ENCODE data around the gene AHDC1.
A peak's percentile ranks its signal among the peaks of the same experiment; 100 is the strongest.

The AHDC1 gene

GRCh38 chr1:27598902-27599528, 4.9 kb downstream of the AHDC1 start:
- no peaks in the 10 kb centered on the region for H3K27me3 ChIP-seq (ENCODE audit: insufficient read depth, low read length, poor library complexity)
- no peaks in the 10 kb centered on the region for H3K9me3 ChIP-seq (ENCODE audit: insufficient read depth, low read length, severe bottlenecking)
- H3K4me3 ChIP-seq (ENCODE audit: low read depth in 1 of 2, low read length in 2 of 2): peak overlapping the region in 1 of 2 experiments; percentile 46; a peak in 2 of 4 replicates
- no peak for TF ChIP-seq EZH2 (IDR thresholded peaks at IDR 0.05; ENCODE audit: borderline replicate concordance, low read depth, low read length, severe bottlenecking)
- TF ChIP-seq, protein P1, sequence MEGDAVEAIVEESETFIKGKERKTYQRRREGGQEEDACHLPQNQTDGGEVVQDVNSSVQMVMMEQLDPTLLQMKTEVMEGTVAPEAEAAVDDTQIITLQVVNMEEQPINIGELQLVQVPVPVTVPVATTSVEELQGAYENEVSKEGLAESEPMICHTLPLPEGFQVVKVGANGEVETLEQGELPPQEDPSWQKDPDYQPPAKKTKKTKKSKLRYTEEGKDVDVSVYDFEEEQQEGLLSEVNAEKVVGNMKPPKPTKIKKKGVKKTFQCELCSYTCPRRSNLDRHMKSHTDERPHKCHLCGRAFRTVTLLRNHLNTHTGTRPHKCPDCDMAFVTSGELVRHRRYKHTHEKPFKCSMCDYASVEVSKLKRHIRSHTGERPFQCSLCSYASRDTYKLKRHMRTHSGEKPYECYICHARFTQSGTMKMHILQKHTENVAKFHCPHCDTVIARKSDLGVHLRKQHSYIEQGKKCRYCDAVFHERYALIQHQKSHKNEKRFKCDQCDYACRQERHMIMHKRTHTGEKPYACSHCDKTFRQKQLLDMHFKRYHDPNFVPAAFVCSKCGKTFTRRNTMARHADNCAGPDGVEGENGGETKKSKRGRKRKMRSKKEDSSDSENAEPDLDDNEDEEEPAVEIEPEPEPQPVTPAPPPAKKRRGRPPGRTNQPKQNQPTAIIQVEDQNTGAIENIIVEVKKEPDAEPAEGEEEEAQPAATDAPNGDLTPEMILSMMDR (IDR thresholded peaks at IDR 0.05; ENCODE audit: borderline replicate concordance, extremely low read depth, low read length, poor library complexity, severe bottlenecking): no peak
- peaks cover 99% of the 10 kb centered on the region for H3K79me2 ChIP-seq (ENCODE audit: insufficient read depth, low read length)
- no peak overlapping the region for H2AFZ ChIP-seq (ENCODE audit: low read depth, low read length)
- ATAC-seq (ENCODE audit: insufficient read depth, low read depth) (peak; percentile 64), DNase-seq (peak; percentile 93)
- peak overlapping the region; percentile 91 for H3K9ac ChIP-seq (ENCODE audit: low read depth, low read length)
- peak overlapping the region; percentile 64 for H3K4me2 ChIP-seq (ENCODE audit: insufficient read depth, low read length)
- peaks cover 72% of the 10 kb centered on the region for H3K4me1 ChIP-seq (ENCODE audit: insufficient read depth, low read length)
- peaks cover 84% of the 10 kb centered on the region for H4K20me1 ChIP-seq (ENCODE audit: insufficient read depth, low read length)
- H3K36me3 ChIP-seq (ENCODE audit: insufficient read depth, low read length): peaks cover 30% of the 10 kb centered on the region
- H3K27ac ChIP-seq (ENCODE audit: low read length): peak overlapping the region; percentile 76

DNA sequence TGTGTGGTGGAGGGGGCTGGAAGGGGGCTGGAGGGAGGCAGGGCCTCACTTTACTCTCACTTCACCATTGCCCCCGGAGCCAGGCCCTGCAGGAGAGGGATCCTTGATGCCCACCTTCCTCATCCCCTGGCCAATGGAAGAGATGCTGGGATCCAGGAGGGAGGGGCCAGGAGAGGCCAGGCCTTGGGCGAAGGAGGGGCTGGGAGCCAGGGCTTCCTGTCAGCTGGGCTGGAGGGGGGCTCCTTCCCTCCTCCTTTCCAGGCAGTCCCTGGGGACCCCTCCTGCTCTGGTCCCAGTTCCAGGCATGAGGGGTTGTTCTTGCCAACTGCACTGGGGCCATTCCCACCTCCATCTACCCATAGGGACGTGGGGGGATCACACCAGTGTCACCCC, 5.7 kb downstream of the AHDC1 start:
- Histone ChIP-seq H3K4me2 (ENCODE audit: insufficient read depth, low read length) (peak overlapping the region; percentile 64), H3K4me1 (ENCODE audit: insufficient read depth, low read length) (peaks cover 72% of the 10 kb centered on the region)
- peak; percentile 50 for DNase-seq

DNA sequence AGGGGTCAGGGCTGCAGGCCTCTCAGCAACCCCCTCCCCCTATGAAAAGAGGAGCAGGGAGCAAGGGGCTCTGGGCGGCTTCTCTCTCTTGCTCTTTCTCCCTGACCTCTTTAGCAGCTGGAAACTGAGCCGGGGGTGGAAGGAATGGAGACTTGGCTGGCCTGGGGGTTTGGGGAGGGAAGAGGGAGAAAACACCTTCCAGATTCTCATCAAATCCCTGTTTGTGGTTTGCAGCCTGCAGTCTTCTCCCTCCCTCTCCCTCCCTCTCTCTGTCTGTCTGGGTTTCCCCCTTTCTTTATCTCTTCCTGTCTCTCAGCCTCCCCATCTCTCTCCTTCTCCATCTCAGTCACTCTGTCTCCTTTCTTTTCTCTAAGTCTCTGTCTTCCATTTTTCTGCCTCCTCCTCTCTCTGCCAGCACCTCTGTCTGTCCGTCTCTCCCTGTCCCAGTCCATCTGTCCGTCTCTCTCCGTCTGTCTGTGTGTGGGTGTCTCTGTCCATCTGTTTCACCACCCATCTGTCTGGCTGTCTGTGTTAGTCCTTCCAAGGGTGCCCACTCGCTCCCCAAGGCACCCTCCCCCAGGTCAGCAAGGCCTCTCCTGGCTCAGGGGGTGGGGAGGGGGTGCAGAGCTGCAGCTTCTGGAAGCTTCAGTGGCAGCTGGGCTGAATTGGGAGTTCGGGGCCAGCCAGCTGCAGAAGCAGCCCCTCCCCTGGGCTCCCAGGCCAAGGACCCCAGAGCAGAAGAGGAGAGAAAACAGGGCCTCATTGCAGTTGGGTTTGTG, 6.2 kb downstream of the AHDC1 start:
- H3K9me3 ChIP-seq (ENCODE audit: insufficient read depth, low read length, severe bottlenecking): no peaks in the 10 kb centered on the region
- no peak overlapping the region; a peak in 1 of 4 replicates for H3K4me3 ChIP-seq (ENCODE audit: low read depth in 1 of 2, low read length in 2 of 2)
- H2AFZ ChIP-seq (ENCODE audit: low read depth, low read length): no peak overlapping the region
- no peaks in the 10 kb centered on the region for H3K27me3 ChIP-seq (ENCODE audit: insufficient read depth, low read length, poor library complexity)
- peaks cover 100% of the 10 kb centered on the region for H3K79me2 ChIP-seq (ENCODE audit: insufficient read depth, low read length)
- TF ChIP-seq, protein P1 (IDR thresholded peaks at IDR 0.05; ENCODE audit: borderline replicate concordance, extremely low read depth, low read length, poor library complexity, severe bottlenecking): no peak
- TF ChIP-seq EZH2 (IDR thresholded peaks at IDR 0.05; ENCODE audit: borderline replicate concordance, low read depth, low read length, severe bottlenecking): no peak
- ATAC-seq (ENCODE audit: insufficient read depth, low read depth) (no peak), DNase-seq (no peak)
- peak overlapping the region; percentile 64 for H3K4me2 ChIP-seq (ENCODE audit: insufficient read depth, low read length)
- H3K4me1 ChIP-seq (ENCODE audit: insufficient read depth, low read length): peaks cover 71% of the 10 kb centered on the region
- peak overlapping the region; percentile 59 for H3K27ac ChIP-seq (ENCODE audit: low read length)
- peak overlapping the region; percentile 91 for H3K9ac ChIP-seq (ENCODE audit: low read depth, low read length)
- peaks cover 95% of the 10 kb centered on the region for H4K20me1 ChIP-seq (ENCODE audit: insufficient read depth, low read length)
- peaks cover 37% of the 10 kb centered on the region for H3K36me3 ChIP-seq (ENCODE audit: insufficient read depth, low read length)

More for the DNA sequence above, 5.7 kb downstream of the AHDC1 start:
- H3K9me3 ChIP-seq (ENCODE audit: insufficient read depth, low read length, severe bottlenecking): no peaks in the 10 kb centered on the region
- H3K4me3 ChIP-seq (ENCODE audit: low read depth in 1 of 2, low read length in 2 of 2): peak overlapping the region in 1 of 2 experiments; percentile 6; a peak in 2 of 4 replicates
- ATAC-seq (ENCODE audit: insufficient read depth, low read depth): no peak
- peaks cover 91% of the 10 kb centered on the region for H4K20me1 ChIP-seq (ENCODE audit: insufficient read depth, low read length)
- peak overlapping the region; percentile 59 for H3K27ac ChIP-seq (ENCODE audit: low read length)
- no peak for TF ChIP-seq EZH2 (IDR thresholded peaks at IDR 0.05; ENCODE audit: borderline replicate concordance, low read depth, low read length, severe bottlenecking)
- TF ChIP-seq, protein P1 (IDR thresholded peaks at IDR 0.05; ENCODE audit: borderline replicate concordance, extremely low read depth, low read length, poor library complexity, severe bottlenecking): no peak
- peak overlapping the region; percentile 91 for H3K9ac ChIP-seq (ENCODE audit: low read depth, low read length)
- peaks cover 35% of the 10 kb centered on the region for H3K36me3 ChIP-seq (ENCODE audit: insufficient read depth, low read length)
- H3K27me3 ChIP-seq (ENCODE audit: insufficient read depth, low read length, poor library complexity): no peaks in the 10 kb centered on the region
- H3K79me2 ChIP-seq (ENCODE audit: insufficient read depth, low read length): peaks cover 99% of the 10 kb centered on the region
- H2AFZ ChIP-seq (ENCODE audit: low read depth, low read length): no peak overlapping the region
